ENCODE data around the gene SLC4A1AP. TPM values are rescaled to one million over a fixed set of nuclear protein-coding genes. Genes with fewer than 3 reads are reported as not detected.

SLC4A1AP gene
- total RNA-seq, 1 experiment from 2014 or later = 20.8 TPM

DNA sequence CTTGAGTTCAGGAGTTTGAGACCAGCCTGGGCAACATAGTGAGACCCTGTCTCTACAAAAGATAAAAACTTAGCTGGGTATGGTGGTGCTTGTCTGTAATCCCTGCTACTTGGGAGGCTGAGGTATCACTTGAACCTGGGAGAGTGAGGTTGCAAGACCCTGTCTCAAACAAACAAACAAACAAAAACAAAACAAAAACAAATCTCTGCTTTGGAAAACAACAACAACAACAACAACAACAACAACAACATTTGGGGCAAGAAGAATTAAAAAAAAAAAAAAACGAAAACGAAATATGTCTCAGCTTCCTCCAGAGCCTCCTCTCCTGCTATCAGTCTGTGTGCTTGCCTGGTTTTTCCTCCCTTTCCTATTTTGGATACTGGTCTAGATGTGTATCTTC is 16.9 kb downstream of the SLC4A1AP start:
- H4K91ac ChIP-seq (ENCODE audit: insufficient read length, low read depth, low read length) = no peak overlapping the region
- Mint-ChIP-seq H3K4me3 (no peak overlapping the region), H3K4me1 (no peaks in the 10 kb centered on the region), H3K9me3 (no peaks in the 10 kb centered on the region), H3K27me3 (ENCODE audit: low read depth) (no peaks in the 10 kb centered on the region), H3K36me3 (ENCODE audit: insufficient read depth in 1 of 3, low read depth in 3 of 3) (peaks cover 3 to 50% (median 28%) of the 10 kb centered on the region in 3 experiments; a peak in 6 of 7 replicates), H3K27ac (no peak overlapping the region)
- no peaks in the 10 kb centered on the region for H3K79me1 ChIP-seq (ENCODE audit: insufficient read depth, low read depth, low read length, poor library complexity, severe bottlenecking)
- H3K4me1 ChIP-seq (ENCODE audit: insufficient read depth, low read length) = no peaks in the 10 kb centered on the region
- no peak overlapping the region for H2AFZ ChIP-seq (ENCODE audit: low read length)
- H3K4ac ChIP-seq (ENCODE audit: low read depth, low read length) = no peak overlapping the region
- no peak overlapping the region for H2BK5ac ChIP-seq (ENCODE audit: insufficient read length, low read length)
- H3K23ac ChIP-seq (ENCODE audit: insufficient read length, low read depth, low read length) = no peak overlapping the region
- H3K79me2 ChIP-seq (ENCODE audit: insufficient read depth, low read length) = no peaks in the 10 kb centered on the region
- no peak overlapping the region for H3K27ac ChIP-seq (ENCODE audit: insufficient read length, low read depth, low read length)
- H3K27me3 ChIP-seq (ENCODE audit: insufficient read depth, low read length) = no peaks in the 10 kb centered on the region
- no peak overlapping the region for H3K4me2 ChIP-seq (ENCODE audit: insufficient read depth, insufficient read length, low read length)
- H3K56ac ChIP-seq (ENCODE audit: insufficient read length, low read depth, low read length) = no peak overlapping the region
- no peaks in the 10 kb centered on the region for H3K9me3 ChIP-seq (ENCODE audit: control insufficient read depth, low read depth, low read length)
- H4K8ac ChIP-seq (replicated peaks; ENCODE audit: insufficient read length, low read depth, low read length) = no peak overlapping the region
- no peak for DNase-seq
- no peak overlapping the region for H2BK12ac ChIP-seq (ENCODE audit: insufficient read length, low read depth, low read length)
- no peaks in the 10 kb centered on the region for H3K23me2 ChIP-seq (ENCODE audit: insufficient read length, low read depth, low read length, poor library complexity, severe bottlenecking)
- H3K9ac ChIP-seq (ENCODE audit: extremely low read depth, insufficient read length, low read length) = no peak overlapping the region
- H2BK15ac ChIP-seq (ENCODE audit: low read depth, low read length) = no peak overlapping the region
- no peak overlapping the region for H2BK120ac ChIP-seq (ENCODE audit: low read depth, low read length, poor library complexity, severe bottlenecking)
- TF ChIP-seq, protein P1, sequence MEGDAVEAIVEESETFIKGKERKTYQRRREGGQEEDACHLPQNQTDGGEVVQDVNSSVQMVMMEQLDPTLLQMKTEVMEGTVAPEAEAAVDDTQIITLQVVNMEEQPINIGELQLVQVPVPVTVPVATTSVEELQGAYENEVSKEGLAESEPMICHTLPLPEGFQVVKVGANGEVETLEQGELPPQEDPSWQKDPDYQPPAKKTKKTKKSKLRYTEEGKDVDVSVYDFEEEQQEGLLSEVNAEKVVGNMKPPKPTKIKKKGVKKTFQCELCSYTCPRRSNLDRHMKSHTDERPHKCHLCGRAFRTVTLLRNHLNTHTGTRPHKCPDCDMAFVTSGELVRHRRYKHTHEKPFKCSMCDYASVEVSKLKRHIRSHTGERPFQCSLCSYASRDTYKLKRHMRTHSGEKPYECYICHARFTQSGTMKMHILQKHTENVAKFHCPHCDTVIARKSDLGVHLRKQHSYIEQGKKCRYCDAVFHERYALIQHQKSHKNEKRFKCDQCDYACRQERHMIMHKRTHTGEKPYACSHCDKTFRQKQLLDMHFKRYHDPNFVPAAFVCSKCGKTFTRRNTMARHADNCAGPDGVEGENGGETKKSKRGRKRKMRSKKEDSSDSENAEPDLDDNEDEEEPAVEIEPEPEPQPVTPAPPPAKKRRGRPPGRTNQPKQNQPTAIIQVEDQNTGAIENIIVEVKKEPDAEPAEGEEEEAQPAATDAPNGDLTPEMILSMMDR (conservative IDR thresholded peaks at IDR 0.05) = no peak
- H4K20me1 ChIP-seq (ENCODE audit: control insufficient read depth, insufficient read depth, insufficient read length) = no peaks in the 10 kb centered on the region
- no peak overlapping the region for H2AK5ac ChIP-seq (ENCODE audit: insufficient read length, low read length)
- H2BK20ac ChIP-seq (ENCODE audit: low read depth, low read length, poor library complexity, severe bottlenecking) = no peak overlapping the region
- no peak overlapping the region for H4K5ac ChIP-seq (ENCODE audit: insufficient read length, low read depth, low read length)
- no CpG with 5 or more reads among the region's 2 CpGs for WGBS (ENCODE audit: extremely low coverage, insufficient read length, low lambda C conversion rate)
- H3K18ac ChIP-seq (ENCODE audit: insufficient read length, low read depth, low read length) = no peak overlapping the region
- no peak overlapping the region for H3K14ac ChIP-seq (ENCODE audit: insufficient read depth, low read length)
- no peak overlapping the region for H3T11ph ChIP-seq (ENCODE audit: low read length)

All from H9 (cell line).